HG02678 (cell line): ENCODE results near the gene ALMS1.
"Not testable (repeated sequence)": the region's sequence is repeated elsewhere in the genome, so short reads cannot be mapped to it uniquely, and the experiment has no call there.

Experiments used
- ATAC-seq: cut with Tn5 transposase; IDR thresholded peaks from one replicate; pipeline ENCODE4 v1.9.1; 2021; ENCODE audit warnings: mild to moderate bottlenecking, moderate library complexity; ENCODE audit not compliant: unreplicated experiment

ALMS1 gene

DNA sequence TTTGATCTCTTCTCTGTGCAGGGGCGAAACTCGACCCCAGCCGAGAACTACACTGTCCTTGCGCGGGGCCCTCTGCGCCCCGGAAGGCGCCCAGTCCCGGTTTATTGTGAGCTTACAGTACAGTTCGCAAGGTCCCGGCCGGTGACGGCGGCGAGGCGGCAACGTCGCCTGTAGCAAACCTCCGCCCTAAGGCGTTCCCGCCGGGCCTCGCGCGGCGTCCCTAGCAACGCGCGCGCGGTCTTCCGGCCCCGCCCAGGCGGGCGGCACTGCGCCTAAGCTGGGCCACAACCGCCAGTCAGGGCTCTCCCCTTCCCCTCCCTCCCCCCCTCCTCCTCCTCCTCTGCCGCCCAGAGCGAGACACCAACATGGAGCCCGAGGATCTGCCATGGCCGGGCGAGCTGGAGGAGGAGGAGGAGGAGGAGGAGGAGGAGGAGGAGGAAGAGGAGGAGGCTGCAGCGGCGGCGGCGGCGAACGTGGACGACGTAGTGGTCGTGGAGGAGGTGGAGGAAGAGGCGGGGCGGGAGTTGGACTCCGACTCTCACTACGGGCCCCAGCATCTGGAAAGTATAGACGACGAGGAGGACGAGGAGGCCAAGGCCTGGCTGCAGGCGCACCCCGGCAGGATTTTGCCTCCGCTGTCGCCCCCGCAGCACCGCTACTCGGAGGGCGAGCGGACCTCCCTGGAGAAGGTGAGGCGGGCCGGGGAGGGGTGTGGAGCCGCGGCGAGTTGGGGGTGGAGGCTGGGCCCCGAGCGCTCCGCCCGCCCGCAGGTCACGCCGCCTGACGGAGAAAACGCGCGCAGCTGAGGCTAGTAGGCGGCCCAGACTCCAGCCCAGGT lies at the start of gene ALMS1:
Gene ALMS1 (plus strand): TSS at position 333 of the 838 bp plus-strand sequence. CDS start 33 bp downstream, at position 366.
- peak; percentile 90 for ATAC-seq

DNA sequence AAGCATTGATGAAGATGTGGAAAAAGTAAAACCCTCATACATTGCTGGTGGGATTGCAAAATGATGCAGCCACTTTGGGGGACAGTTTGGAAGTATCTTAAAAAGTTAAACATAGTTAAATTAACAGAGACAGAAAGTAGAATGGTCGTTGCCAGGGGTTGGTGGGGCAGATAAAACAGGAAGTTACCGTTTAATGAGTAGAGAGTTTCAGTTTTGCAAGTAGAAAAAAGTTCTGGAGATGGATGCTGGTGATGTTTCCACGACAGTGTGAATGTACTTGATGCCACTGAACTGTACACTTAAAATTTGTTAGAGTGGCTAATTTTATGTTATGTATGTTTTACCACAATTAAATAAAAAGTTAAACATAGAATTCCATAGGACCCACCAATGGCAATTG lies 47.8 kb upstream of the ALMS1 start:
- ATAC-seq, result peak; percentile 58

GRCh38 chr2:73339201-73339600 lies 46.4 kb upstream of the ALMS1 start:
- ATAC-seq, result no peak

GRCh38 chr2:73341039-73341438 lies 44.6 kb upstream of the ALMS1 start:
- no peak for ATAC-seq

DNA sequence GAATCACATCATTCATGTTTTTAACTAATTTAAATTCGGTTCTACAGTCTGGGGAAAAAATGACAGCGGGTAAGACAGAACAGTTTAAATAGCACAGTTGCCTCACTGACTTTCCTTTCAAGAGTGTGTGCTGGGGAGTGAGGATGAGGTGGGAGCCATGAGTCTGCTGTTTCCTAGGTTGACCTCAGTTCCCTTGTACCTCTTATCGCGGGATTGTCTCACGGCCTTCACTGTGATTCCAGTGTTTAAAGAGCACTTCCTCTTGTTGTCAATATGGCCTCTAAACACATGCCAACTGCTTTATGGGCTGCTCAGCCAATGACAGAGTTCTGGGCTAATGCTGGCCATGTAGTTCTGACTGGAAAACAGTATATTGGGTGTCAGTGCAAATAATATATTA lies 41.6 kb upstream of the ALMS1 start:
- no peak for ATAC-seq

GRCh38 chr2:73344747-73345146 lies 40.9 kb upstream of the ALMS1 start:
- not testable (repeated sequence) for ATAC-seq

GRCh38 chr2:73350035-73350691 lies 35.5 kb upstream of the ALMS1 start:
- no peak for ATAC-seq

DNA sequence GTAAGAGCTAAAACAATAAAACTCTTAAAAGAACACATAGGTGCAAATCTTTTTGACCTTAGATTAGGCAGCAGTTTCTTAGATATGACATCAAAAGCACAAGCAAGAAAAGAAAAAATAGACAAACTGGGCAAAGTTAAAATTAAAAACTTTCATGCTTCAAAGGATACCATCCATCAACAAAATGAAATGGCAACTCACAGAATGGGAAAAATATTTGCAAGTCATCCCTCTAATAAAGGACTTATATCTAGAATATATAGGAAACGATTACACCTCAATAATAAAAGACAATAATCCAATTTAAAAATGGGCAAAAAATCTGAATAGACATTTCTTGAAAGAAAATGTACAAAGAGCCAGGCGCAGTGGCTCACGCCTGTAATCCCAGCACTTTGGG lies 29.5 kb upstream of the ALMS1 start:
- ATAC-seq, result no peak

DNA sequence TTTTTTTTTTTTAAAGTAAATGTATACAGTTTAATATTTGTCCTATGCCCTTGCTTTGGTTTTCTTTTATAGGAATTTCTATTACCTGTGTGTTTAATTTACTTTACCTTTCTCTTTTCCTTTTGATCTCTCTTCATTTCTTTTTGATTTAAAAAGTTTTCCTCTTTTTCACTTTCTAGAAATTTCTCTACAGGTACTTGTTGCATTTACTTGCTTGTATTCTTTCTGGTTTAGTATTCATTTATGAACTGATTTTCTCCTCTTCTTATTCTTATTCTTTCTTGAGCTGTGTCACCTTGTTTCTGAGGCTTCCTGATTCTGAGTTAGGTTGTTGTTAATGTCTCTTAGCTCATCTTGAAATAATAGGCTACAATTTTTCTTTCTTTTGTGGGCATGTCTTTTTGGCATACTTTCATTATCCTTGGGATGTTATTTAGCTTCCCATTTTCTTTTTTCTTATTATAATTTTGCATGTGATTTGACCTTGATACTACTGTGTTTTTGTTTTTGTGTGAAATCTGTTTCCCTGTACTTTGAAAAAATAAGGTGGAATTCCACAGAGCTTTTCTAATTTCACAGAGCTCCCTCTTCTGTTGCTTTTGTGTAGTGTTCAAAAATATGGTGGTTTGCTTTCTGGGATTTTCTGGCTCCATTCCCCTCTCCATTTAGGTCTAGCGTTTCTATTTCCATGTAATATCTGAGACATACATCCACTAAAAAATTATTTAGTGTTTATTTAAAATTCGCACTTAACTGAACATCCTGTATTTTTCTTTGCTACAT lies 25.5 kb upstream of the ALMS1 start:
- ATAC-seq, result no peak

DNA sequence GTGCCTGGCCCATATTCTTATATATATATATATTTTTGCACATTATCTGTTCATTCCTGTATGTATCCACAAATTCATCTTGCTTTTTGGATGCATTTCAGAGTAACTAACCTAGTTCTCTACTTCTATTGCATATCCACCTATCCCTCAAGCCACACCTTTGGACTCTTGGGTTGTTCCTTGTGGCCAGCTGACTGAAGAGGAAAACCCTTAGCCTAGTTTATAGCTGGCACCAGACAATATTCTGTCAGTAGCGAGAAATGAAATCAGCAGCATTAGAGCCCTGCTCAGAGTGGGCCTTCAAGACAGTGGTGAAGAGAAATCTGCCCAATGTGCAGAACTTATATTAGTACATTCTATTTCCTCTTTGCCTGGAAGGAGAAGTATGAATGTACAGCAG lies 19.6 kb upstream of the ALMS1 start:
- ATAC-seq, result no peak

- no peak for ATAC-seq
Observed at GRCh38 chr2:73368781-73369180, 16.9 kb upstream of the ALMS1 start.

DNA sequence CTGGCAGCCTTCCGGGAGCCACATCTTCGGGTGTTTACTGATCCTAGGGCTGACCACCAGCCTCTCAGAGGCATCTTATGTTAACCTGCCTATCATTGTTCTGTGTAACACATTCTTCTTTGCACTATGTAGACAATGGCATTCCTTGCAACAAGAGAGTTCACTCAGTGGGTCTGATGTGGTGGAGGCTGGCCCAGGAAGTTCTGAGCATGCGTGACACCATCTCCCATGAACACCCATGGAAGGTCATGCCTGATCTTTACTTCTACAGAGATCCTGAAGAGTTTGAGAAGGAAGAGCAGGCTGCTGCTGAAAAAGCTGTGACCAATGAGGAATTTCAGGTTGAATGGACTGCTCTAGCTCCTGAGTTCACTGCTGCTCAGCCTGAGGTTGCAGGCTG lies 15.3 kb upstream of the ALMS1 start:
- ATAC-seq, result no peak

- no peak for ATAC-seq
Observed at GRCh38 chr2:73373344-73373743, 12.3 kb upstream of the ALMS1 start.

DNA sequence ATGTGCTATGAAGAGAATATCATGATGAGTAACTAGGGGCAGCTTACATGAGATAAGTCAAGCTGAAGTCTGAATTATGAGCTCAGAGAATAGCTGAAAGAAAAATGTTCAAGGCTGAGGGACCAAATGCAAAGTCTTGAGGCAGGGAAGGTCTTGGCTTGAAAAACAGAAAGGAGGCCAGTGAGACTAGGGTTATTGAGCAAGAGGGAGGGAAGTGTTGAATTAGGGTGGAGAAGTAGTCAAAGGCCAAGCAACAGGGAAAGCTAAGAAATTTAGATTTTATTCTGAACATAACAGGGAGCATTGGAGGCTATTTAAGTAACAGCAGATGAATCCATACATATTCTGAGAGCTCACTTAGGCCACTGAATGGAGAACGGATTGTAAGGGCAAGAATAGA lies 11.4 kb upstream of the ALMS1 start:
- ATAC-seq, result no peak

DNA sequence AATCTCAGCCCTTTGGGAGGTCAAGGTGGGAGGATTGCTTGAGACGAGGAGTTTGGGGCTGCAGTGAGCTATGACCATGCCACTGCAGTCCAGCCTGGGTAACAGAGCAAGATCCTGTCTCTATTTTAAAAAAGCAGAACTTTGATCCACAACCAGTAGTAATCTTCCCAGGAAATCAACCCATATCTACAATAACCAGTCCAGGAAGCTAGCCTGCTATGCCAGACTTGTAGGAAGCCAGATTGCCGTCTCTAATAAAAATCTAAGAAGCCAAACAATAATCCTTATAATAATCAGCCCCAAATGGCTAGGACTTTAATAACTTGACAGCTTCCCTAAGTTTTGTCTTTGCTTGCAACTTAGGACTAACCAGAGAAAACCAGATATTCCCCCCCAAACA lies 9.0 kb upstream of the ALMS1 start:
- ATAC-seq, result no peak

DNA sequence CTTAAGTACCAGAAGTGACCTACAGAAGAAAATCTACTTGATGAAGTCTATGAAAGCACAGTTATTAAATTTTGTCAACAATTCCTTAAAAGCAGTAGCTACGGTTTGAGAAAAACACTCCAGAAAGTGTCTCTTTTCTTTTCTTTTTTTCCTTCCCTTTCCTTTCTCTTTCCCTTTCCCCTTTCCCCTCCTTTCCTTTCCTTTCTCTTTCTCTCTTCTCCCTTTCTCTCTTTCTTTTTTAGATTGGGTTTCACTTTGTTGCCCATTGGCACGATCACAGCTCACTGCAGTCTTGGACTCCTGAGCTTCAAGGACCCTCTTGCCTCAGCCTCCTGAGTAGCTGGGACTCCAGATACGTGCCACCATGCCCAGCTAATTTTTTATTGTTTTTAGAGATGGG lies 2.6 kb upstream of the ALMS1 start:
- ATAC-seq, result no peak

GRCh38 chr2:73385123-73385503 lies 523 bp upstream of the ALMS1 start:
- no peak for ATAC-seq

DNA sequence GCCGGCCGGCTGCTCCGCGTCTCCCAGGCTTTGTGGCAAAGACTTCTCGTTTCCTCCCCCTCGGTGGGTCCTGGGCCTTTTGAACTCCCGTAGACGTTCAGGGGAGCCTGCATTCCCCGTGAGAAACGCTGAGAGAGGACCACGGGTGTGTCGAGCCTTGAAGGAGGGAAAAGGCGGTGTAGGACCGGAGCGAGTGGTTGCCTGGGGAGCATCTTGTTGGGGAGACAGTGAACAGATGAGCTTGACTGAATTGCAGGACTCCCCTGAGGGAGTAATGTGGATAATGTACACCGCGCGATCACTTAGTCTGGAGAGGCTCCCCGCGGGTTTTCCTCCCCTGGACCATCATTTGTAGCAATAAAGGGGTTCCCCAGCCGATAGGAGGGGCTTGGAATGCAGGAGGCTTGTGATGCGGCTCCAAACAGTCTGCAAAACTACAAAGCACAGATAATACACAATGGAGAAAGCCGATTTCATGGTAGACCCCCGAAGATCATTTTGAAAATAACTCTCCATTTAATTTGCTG lies 769 bp downstream of the ALMS1 start:
- ATAC-seq, result peak; percentile 11

- ATAC-seq, result no peak
Observed at GRCh38 chr2:73386894-73387636, 1.4 kb downstream of the ALMS1 start.

DNA sequence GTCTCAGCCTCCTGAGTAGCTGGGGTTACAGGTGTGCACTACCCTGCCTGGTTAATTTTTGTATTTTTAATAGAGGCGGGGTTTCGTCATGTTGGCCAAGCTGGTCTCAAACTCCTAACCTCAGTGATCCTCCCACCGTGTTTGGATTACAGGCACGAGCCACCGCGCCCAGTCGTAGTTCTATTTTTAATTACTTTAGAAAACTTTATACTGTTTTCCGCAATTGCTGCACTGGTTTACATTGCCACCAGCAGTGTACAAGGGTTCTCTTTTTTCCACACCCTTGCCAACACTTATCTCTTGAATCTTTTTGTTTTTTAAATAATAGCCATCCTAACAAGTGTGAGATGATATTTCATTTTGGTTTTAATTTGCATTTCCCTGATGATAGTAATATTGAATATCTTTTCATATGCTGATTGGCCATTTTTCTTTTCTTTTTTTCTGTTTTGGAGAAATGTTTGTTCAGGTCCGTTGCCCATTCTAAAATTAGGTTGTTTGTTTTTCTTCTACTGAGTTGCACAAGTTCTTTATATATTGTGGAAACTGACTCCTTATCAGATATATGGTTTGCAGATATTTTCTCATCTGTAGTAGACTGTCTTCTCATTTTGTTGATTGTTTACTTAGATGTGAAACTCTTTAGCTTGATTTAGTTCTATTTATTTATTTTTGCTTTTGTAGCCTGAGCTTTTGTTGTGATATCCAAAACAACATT lies 16.9 kb downstream of the ALMS1 start:
- ATAC-seq, result no peak
